ENCODE measurements around the gene LY6G5C. TPM values are rescaled to one million over a fixed set of nuclear protein-coding genes. Genes with fewer than 3 reads are reported as not detected.

The LY6G5C gene
- total and polyA plus RNA-seq, 2 of the 13 experiments (the other 11 are each of a cell fraction or from before 2014, with no cell fraction given), result 0.33 to 0.55 TPM

GRCh38 chr6:31729515-31729978 lies 48.7 kb upstream of the LY6G5C start (continued):
- TF ChIP-seq, protein P1, sequence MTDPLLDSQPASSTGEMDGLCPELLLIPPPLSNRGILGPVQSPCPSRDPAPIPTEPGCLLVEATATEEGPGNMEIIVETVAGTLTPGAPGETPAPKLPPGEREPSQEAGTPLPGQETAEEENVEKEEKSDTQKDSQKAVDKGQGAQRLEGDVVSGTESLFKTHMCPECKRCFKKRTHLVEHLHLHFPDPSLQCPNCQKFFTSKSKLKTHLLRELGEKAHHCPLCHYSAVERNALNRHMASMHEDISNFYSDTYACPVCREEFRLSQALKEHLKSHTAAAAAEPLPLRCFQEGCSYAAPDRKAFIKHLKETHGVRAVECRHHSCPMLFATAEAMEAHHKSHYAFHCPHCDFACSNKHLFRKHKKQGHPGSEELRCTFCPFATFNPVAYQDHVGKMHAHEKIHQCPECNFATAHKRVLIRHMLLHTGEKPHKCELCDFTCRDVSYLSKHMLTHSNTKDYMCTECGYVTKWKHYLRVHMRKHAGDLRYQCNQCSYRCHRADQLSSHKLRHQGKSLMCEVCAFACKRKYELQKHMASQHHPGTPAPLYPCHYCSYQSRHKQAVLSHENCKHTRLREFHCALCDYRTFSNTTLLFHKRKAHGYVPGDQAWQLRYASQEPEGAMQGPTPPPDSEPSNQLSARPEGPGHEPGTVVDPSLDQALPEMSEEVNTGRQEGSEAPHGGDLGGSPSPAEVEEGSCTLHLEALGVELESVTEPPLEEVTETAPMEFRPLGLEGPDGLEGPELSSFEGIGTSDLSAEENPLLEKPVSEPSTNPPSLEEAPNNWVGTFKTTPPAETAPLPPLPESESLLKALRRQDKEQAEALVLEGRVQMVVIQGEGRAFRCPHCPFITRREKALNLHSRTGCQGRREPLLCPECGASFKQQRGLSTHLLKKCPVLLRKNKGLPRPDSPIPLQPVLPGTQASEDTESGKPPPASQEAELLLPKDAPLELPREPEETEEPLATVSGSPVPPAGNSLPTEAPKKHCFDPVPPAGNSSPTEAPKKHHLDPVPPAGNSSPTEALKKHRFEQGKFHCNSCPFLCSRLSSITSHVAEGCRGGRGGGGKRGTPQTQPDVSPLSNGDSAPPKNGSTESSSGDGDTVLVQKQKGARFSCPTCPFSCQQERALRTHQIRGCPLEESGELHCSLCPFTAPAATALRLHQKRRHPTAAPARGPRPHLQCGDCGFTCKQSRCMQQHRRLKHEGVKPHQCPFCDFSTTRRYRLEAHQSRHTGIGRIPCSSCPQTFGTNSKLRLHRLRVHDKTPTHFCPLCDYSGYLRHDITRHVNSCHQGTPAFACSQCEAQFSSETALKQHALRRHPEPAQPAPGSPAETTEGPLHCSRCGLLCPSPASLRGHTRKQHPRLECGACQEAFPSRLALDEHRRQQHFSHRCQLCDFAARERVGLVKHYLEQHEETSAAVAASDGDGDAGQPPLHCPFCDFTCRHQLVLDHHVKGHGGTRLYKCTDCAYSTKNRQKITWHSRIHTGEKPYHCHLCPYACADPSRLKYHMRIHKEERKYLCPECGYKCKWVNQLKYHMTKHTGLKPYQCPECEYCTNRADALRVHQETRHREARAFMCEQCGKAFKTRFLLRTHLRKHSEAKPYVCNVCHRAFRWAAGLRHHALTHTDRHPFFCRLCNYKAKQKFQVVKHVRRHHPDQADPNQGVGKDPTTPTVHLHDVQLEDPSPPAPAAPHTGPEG (CRISPR knock-in tag; IDR thresholded peaks at IDR 0.05), result peak; percentile 77
- TF ChIP-seq NCOA2 (CRISPR knock-in tag; IDR thresholded peaks at IDR 0.05) (peak; percentile 40; the same call in 1 of the 2 replicates), SOX6 (IDR thresholded peaks at IDR 0.05) (no peak), SOX6 (CRISPR knock-in tag; IDR thresholded peaks at IDR 0.05) (peak; percentile 43; the same call in 1 of the 2 replicates), ETV6 (CRISPR knock-in tag; conservative IDR thresholded peaks at IDR 0.05) (no peak), SMYD3 (CRISPR knock-in tag; IDR thresholded peaks at IDR 0.05) (no peak; the same call in 1 of the 2 replicates), NAIF1 (CRISPR knock-in tag; IDR thresholded peaks at IDR 0.05; ENCODE audit: borderline replicate concordance) (no peak), ZNF205 (CRISPR knock-in tag; IDR thresholded peaks at IDR 0.05) (0 out of 2 replicates have a peak, but pooled peaks have one; percentile 18), TOE1 (CRISPR knock-in tag; IDR thresholded peaks at IDR 0.05) (0 out of 2 replicates have a peak, but pooled peaks have one; percentile 50), KLF11 (CRISPR knock-in tag; IDR thresholded peaks at IDR 0.05) (peak; percentile 69; the same call in 1 of the 2 replicates), ZSCAN31 (CRISPR knock-in tag; IDR thresholded peaks at IDR 0.05; ENCODE audit: low read depth) (peak; percentile 82), CREB1 (IDR thresholded peaks at IDR 0.05) (no peak), CREB1 (CRISPR knock-in tag; IDR thresholded peaks at IDR 0.05) (no peak), SIN3B (IDR thresholded peaks at IDR 0.05; ENCODE audit: low read length) (0 out of 2 replicates have a peak, but pooled peaks have one; percentile 56), RBFOX2 (IDR thresholded peaks at IDR 0.05; ENCODE audit: low read depth, low read length) (no peak), ZSCAN29 (CRISPR knock-in tag; conservative IDR thresholded peaks at IDR 0.05) (peak; percentile 89), ELF1 (CRISPR knock-in tag; IDR thresholded peaks at IDR 0.05) (peak; percentile 58)
- TF ChIP-seq, protein P2, sequence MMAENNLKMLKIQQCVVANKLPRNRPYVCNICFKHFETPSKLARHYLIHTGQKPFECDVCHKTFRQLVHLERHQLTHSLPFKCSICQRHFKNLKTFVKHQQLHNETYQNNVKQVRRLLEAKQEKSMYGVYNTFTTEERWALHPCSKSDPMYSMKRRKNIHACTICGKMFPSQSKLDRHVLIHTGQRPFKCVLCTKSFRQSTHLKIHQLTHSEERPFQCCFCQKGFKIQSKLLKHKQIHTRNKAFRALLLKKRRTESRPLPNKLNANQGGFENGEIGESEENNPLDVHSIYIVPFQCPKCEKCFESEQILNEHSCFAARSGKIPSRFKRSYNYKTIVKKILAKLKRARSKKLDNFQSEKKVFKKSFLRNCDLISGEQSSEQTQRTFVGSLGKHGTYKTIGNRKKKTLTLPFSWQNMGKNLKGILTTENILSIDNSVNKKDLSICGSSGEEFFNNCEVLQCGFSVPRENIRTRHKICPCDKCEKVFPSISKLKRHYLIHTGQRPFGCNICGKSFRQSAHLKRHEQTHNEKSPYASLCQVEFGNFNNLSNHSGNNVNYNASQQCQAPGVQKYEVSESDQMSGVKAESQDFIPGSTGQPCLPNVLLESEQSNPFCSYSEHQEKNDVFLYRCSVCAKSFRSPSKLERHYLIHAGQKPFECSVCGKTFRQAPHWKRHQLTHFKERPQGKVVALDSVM (CRISPR knock-in tag; IDR thresholded peaks at IDR 0.05), result 0 out of 2 replicates have a peak, but pooled peaks have one; percentile 56
- TF ChIP-seq, protein P3, sequence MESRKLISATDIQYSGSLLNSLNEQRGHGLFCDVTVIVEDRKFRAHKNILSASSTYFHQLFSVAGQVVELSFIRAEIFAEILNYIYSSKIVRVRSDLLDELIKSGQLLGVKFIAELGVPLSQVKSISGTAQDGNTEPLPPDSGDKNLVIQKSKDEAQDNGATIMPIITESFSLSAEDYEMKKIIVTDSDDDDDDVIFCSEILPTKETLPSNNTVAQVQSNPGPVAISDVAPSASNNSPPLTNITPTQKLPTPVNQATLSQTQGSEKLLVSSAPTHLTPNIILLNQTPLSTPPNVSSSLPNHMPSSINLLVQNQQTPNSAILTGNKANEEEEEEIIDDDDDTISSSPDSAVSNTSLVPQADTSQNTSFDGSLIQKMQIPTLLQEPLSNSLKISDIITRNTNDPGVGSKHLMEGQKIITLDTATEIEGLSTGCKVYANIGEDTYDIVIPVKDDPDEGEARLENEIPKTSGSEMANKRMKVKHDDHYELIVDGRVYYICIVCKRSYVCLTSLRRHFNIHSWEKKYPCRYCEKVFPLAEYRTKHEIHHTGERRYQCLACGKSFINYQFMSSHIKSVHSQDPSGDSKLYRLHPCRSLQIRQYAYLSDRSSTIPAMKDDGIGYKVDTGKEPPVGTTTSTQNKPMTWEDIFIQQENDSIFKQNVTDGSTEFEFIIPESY (CRISPR knock-in tag; IDR thresholded peaks at IDR 0.05), result peak; percentile 58
- TF ChIP-seq, protein P4, sequence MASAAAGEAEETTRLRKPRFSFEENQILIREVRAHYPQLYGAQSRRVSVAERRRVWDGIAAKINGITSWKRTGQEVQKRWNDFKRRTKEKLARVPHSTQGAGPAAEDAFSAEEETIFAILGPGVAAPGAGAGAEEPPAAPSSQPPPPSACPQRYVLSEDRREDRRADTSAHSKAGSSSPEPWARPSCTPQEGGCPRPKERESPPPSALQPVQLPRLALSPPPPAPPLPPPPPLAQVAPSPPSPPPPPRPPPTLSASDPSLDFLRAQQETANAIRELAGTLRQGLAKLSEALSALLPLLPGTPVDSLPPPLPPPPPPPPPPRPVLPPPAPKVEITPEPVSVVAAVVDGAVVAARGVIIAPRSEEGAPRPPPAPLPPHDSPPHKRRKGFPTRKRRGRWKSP (CRISPR knock-in tag; IDR thresholded peaks at IDR 0.05), result 0 out of 2 replicates have a peak, but pooled peaks have one; percentile 63
